HepG2 (cell line): Measurements from ENCODE around the gene GTF2H1. TPM values are rescaled to one million over a fixed set of nuclear protein-coding genes. Genes with fewer than 3 reads are reported as not detected.

Source experiments
- AGO1 ChIP-seq: fragments of 200-400 bp; formaldehyde crosslinking; IDR thresholded peaks from 2 replicates; pipeline ENCODE4 v1.6.1; 2017; ENCODE audit warnings: mild to moderate bottlenecking, low read depth, low read length, moderate library complexity; ENCODE audit not compliant: poor library complexity, severe bottlenecking
- ATAD3A ChIP-seq: sonication (generic); formaldehyde crosslinking; IDR thresholded peaks from 2 replicates; pipeline ENCODE4 v1.4.0; 2020; ENCODE audit warnings: missing genetic modification reagents
- DNMT1 ChIP-seq: sonication (generic); formaldehyde crosslinking; IDR thresholded peaks from 2 replicates; pipeline ENCODE4 v1.5.1; 2020; ENCODE audit warnings: mild to moderate bottlenecking, missing genetic modification reagents
- KAT8 ChIP-seq: IDR thresholded peaks from 2 replicates; pipeline ENCODE4 v1.6.1; 2016; ENCODE audit warnings: missing genetic modification reagents, missing compliant biosample characterization
- PHB2 ChIP-seq: fragments of 450-650 bp; IDR thresholded peaks from 2 replicates; pipeline ENCODE4 v1.6.1; 2018; ENCODE audit not compliant: partially characterized antibody
- POGK ChIP-seq: sonication (generic); formaldehyde crosslinking; conservative IDR thresholded peaks from 2 replicates; pipeline ENCODE4 v1.8.0; 2022; ENCODE audit warnings: mild to moderate bottlenecking, moderate library complexity, missing genetic modification reagents
- SP1 ChIP-seq, 2 experiments: fragments of 450-650 bp in 1 of 2; sonication (generic) in 1 of 2; formaldehyde crosslinking in 1 of 2; IDR thresholded peaks; 2 replicates each; pipeline versions ENCODE4 v1.4.0 to v1.6.1; 2016 to 2020; ENCODE audit warnings: missing genetic modification reagents in 1 of 2
- ZFP36L1 ChIP-seq: sonication (generic); formaldehyde crosslinking; IDR thresholded peaks from 2 replicates; pipeline ENCODE4 v1.8.0; 2022; ENCODE audit warnings: mild to moderate bottlenecking, missing genetic modification reagents, moderate library complexity
- ZFY ChIP-seq: sonication (generic); formaldehyde crosslinking; IDR thresholded peaks from 2 replicates; pipeline ENCODE4 v1.4.0; 2020; ENCODE audit warnings: missing genetic modification reagents
- ZNF256 ChIP-seq: sonication (generic); formaldehyde crosslinking; conservative IDR thresholded peaks from 2 replicates; pipeline ENCODE4 v1.4.0; 2020; ENCODE audit warnings: missing genetic modification reagents
- ZNF720 ChIP-seq: sonication (generic); formaldehyde crosslinking; IDR thresholded peaks from 2 replicates; pipeline ENCODE4 v1.4.0; 2020; ENCODE audit warnings: missing genetic modification reagents
- ZNF891 ChIP-seq: sonication (generic); formaldehyde crosslinking; IDR thresholded peaks from 2 replicates; pipeline ENCODE4 v1.5.0; 2020; ENCODE audit warnings: mild to moderate bottlenecking, missing genetic modification reagents
- polyA plus RNA-seq, 8 experiments: library from polyadenylated mRNA; depleted of rRNA in 3 of 8; stranded (reverse) in 7 of 8; unstranded in 1 of 8; fragments of >200 nt; fragmentation: Illumina TruSeq in 4 of 8; extraction: Trizol in 4 of 8; gene quantifications; 2 replicates each; pipeline versions ENCODE4 v1.2.1 to v1.2.3, GENCODE V29; 2011 to 2016; ENCODE audit warnings: low read depth in 4 of 8, missing spikeins in 1 of 8, mixed read lengths in 1 of 8; ENCODE audit not compliant: insufficient read depth in 1 of 8
- total RNA-seq, 5 experiments: library from RNA; depleted of rRNA; stranded (reverse); fragments of >200 nt; fragmentation: Illumina TruSeq; extraction: Trizol; gene quantifications; 2 replicates each; pipeline ENCODE4 v1.2.3, GENCODE V29; 2016; ENCODE audit warnings: low read depth in 1 of 5
- TF ChIP-seq, protein P1 (sequence below): sonication (generic); formaldehyde crosslinking; IDR thresholded peaks from one replicate; pipeline ENCODE4 v1.5.1; 2020; ENCODE audit warnings: mild to moderate bottlenecking, missing genetic modification reagents; ENCODE audit errors: not compliant biosample characterization
- TF ChIP-seq, protein P2 (sequence below): sonication (generic); formaldehyde crosslinking; IDR thresholded peaks from 2 replicates; pipeline ENCODE4 v1.5.0; 2020; ENCODE audit warnings: mild to moderate bottlenecking, missing genetic modification reagents
- TF ChIP-seq, protein P3 (sequence below): IDR thresholded peaks from 2 replicates; pipeline ENCODE4 v1.6.1; 2012; ENCODE audit warnings: inconsistent platforms

The GTF2H1 gene
- total and polyA plus RNA-seq, 2 of the 13 experiments (the other 11 are each of a cell fraction or from before 2014, with no cell fraction given): 15.7 to 51.4 TPM

GRCh38 chr11:18408558-18409291 is 86.4 kb downstream of the GTF2H1 start (continued):
- TF ChIP-seq, protein P1, sequence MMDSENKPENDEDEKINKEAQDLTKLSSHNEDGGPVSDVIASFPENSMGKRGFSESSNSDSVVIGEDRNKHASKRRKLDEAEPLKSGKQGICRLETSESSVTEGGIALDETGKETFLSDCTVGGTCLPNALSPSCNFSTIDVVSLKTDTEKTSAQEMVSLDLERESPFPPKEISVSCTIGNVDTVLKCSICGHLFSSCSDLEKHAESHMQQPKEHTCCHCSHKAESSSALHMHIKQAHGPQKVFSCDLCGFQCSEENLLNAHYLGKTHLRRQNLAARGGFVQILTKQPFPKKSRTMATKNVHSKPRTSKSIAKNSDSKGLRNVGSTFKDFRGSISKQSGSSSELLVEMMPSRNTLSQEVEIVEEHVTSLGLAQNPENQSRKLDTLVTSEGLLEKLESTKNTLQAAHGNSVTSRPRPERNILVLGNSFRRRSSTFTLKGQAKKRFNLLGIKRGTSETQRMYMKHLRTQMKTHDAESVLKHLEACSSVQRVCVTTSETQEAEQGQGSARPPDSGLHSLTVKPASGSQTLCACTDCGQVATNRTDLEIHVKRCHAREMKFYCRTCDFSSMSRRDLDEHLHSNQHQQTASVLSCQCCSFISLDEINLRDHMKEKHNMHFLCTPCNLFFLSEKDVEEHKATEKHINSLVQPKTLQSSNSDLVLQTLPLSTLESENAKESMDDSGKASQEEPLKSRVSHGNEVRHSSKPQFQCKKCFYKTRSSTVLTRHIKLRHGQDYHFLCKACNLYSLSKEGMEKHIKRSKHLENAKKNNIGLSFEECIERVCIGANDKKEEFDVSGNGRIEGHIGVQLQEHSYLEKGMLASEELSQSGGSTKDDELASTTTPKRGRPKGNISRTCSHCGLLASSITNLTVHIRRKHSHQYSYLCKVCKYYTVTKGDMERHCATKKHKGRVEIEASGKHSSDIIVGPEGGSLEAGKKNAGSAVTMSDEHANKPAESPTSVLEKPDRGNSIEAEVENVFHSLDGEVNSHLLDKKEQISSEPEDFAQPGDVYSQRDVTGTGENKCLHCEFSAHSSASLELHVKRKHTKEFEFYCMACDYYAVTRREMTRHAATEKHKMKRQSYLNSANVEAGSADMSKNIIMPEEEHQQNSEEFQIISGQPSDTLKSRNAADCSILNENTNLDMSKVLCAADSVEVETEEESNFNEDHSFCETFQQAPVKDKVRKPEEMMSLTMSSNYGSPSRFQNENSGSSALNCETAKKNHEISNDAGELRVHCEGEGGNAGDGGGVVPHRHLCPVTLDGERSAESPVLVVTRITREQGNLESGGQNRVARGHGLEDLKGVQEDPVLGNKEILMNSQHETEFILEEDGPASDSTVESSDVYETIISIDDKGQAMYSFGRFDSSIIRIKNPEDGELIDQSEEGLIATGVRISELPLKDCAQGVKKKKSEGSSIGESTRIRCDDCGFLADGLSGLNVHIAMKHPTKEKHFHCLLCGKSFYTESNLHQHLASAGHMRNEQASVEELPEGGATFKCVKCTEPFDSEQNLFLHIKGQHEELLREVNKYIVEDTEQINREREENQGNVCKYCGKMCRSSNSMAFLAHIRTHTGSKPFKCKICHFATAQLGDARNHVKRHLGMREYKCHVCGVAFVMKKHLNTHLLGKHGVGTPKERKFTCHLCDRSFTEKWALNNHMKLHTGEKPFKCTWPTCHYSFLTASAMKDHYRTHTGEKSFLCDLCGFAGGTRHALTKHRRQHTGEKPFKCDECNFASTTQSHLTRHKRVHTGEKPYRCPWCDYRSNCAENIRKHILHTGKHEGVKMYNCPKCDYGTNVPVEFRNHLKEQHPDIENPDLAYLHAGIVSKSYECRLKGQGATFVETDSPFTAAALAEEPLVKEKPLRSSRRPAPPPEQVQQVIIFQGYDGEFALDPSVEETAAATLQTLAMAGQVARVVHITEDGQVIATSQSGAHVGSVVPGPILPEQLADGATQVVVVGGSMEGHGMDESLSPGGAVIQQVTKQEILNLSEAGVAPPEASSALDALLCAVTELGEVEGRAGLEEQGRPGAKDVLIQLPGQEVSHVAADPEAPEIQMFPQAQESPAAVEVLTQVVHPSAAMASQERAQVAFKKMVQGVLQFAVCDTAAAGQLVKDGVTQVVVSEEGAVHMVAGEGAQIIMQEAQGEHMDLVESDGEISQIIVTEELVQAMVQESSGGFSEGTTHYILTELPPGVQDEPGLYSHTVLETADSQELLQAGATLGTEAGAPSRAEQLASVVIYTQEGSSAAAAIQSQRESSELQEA (CRISPR knock-in tag): no peak
- TF ChIP-seq ZFP36L1 (CRISPR knock-in tag) (peak; percentile 54; the same call in 1 of the 2 replicates), ZFY (CRISPR knock-in tag) (no peak), DNMT1 (CRISPR knock-in tag) (peak; percentile 41; the same call in 1 of the 2 replicates), ATAD3A (no peak), PHB2 (no peak), POGK (CRISPR knock-in tag) (no peak), ZNF256 (CRISPR knock-in tag) (no peak), ZNF891 (CRISPR knock-in tag) (no peak), SP1 (IDR thresholded peaks at IDR 0.05) (no peak), SP1 (CRISPR knock-in tag; IDR thresholded peaks at IDR 0.05) (no peak), AGO1 (peak; percentile 41), KAT8 (CRISPR knock-in tag) (no peak), ZNF720 (CRISPR knock-in tag) (no peak)
- TF ChIP-seq, protein P2, sequence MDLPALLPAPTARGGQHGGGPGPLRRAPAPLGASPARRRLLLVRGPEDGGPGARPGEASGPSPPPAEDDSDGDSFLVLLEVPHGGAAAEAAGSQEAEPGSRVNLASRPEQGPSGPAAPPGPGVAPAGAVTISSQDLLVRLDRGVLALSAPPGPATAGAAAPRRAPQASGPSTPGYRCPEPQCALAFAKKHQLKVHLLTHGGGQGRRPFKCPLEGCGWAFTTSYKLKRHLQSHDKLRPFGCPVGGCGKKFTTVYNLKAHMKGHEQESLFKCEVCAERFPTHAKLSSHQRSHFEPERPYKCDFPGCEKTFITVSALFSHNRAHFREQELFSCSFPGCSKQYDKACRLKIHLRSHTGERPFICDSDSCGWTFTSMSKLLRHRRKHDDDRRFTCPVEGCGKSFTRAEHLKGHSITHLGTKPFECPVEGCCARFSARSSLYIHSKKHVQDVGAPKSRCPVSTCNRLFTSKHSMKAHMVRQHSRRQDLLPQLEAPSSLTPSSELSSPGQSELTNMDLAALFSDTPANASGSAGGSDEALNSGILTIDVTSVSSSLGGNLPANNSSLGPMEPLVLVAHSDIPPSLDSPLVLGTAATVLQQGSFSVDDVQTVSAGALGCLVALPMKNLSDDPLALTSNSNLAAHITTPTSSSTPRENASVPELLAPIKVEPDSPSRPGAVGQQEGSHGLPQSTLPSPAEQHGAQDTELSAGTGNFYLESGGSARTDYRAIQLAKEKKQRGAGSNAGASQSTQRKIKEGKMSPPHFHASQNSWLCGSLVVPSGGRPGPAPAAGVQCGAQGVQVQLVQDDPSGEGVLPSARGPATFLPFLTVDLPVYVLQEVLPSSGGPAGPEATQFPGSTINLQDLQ (CRISPR knock-in tag): no peak
- TF ChIP-seq, protein P3, sequence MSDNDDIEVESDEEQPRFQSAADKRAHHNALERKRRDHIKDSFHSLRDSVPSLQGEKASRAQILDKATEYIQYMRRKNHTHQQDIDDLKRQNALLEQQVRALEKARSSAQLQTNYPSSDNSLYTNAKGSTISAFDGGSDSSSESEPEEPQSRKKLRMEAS: 0 out of 2 replicates have a peak, but pooled peaks have one; percentile 14
